Measurements from ENCODE around the gene EPHB4. TPM values are rescaled to one million over a fixed set of nuclear protein-coding genes. Genes with fewer than 3 reads are reported as not detected.

Gene EPHB4
- total RNA-seq, 4 donors from 2014 or later = 29.1 to 55.0 (median 36.5) TPM

GRCh38 chr7:100825215-100825671 is 2.1 kb downstream of the EPHB4 start:
- 20 to 41% methylated on average over 14 to 16 of the region's 16 CpGs for WGBS, 2 donors
- H3K36me3 ChIP-seq = peaks cover 21 to 41% (median 25%) of the 10 kb centered on the region in 3 donors
- peak overlapping the region; percentile 65 to 94 (median 74) for H3K4me3 ChIP-seq
- peaks cover 21 to 46% (median 24%) of the 10 kb centered on the region in 3 donors for H3K4me1 ChIP-seq
- no peaks in the 10 kb centered on the region for H3K9me3 ChIP-seq
- intact Hi-C loops (cut with DNase I) = no loop called here
- TF ChIP-seq CTCF (IDR thresholded peaks at IDR 0.05) (no peak), POLR2A (IDR thresholded peaks at IDR 0.05) (no peak)
- peak overlapping the region; percentile 80 to 95 (median 90) for H3K27ac ChIP-seq
- peaks cover 0 to 25% (median 0%) of the 10 kb centered on the region in 4 donors for H3K27me3 ChIP-seq
- no peak for DNase-seq

GRCh38 chr7:100824499-100825214 is 2.7 kb downstream of the EPHB4 start:
- peak overlapping the region; percentile 65 to 94 (median 74) for H3K4me3 ChIP-seq
- DNase-seq = no peak
- peaks cover 21 to 46% (median 24%) of the 10 kb centered on the region in 3 donors for H3K4me1 ChIP-seq
- TF ChIP-seq POLR2A (IDR thresholded peaks at IDR 0.05) = no peak
- TF ChIP-seq CTCF (IDR thresholded peaks at IDR 0.05) = no peak
- no peaks in the 10 kb centered on the region for H3K9me3 ChIP-seq
- intact Hi-C loops (cut with DNase I) = no loop called here
- 15 to 29% methylated on average over 9 to 10 of the region's 18 CpGs for WGBS, 2 donors
- peaks cover 0 to 25% (median 0%) of the 10 kb centered on the region in 4 donors for H3K27me3 ChIP-seq
- peak overlapping the region; percentile 80 to 95 (median 90) for H3K27ac ChIP-seq
- peaks cover 21 to 47% (median 29%) of the 10 kb centered on the region in 3 donors for H3K36me3 ChIP-seq

- no peak overlapping the region for H3K27ac ChIP-seq
- peaks cover 24 to 58% (median 40%) of the 10 kb centered on the region in 3 donors for H3K36me3 ChIP-seq
- H3K4me1 ChIP-seq = peaks cover 19 to 44% (median 24%) of the 10 kb centered on the region in 3 donors
- no peak for DNase-seq
- no peaks in the 10 kb centered on the region for H3K9me3 ChIP-seq
- 92 to 95% methylated on average over 9 to 19 of the region's 31 CpGs for WGBS, 2 donors
- peaks cover 0 to 22% (median 0%) of the 10 kb centered on the region in 4 donors for H3K27me3 ChIP-seq
- H3K4me3 ChIP-seq = no peak overlapping the region
- TF ChIP-seq POLR2A (IDR thresholded peaks at IDR 0.05) = no peak
- no peak for TF ChIP-seq CTCF (IDR thresholded peaks at IDR 0.05)
- intact Hi-C loops (cut with DNase I) = no loop called here
Measured at GRCh38 chr7:100823534-100823933, 3.8 kb downstream of the EPHB4 start.

- intact Hi-C loops (cut with DNase I) = no loop called here
- H3K36me3 ChIP-seq = peaks cover 28 to 62% (median 43%) of the 10 kb centered on the region in 3 donors
- H3K27me3 ChIP-seq = peaks cover 0 to 20% (median 0%) of the 10 kb centered on the region in 4 donors
- peaks cover 17 to 39% (median 23%) of the 10 kb centered on the region in 3 donors for H3K4me1 ChIP-seq
- no peak for DNase-seq
- no peak overlapping the region for H3K4me3 ChIP-seq
- H3K9me3 ChIP-seq = no peaks in the 10 kb centered on the region
- no peak overlapping the region for H3K27ac ChIP-seq
- TF ChIP-seq CTCF (IDR thresholded peaks at IDR 0.05) = no peak
- 82% methylated on average over 5 to 6 of the region's 7 CpGs for WGBS, 2 donors
Measured at GRCh38 chr7:100823140-100823525, 4.2 kb downstream of the EPHB4 start.
